HepG2 (cell line): ENCODE data around the gene ZNF22. TPM values are rescaled to one million over a fixed set of nuclear protein-coding genes. Genes with fewer than 3 reads are reported as not detected.
A peak's percentile ranks its signal among the peaks of the same experiment; 100 is the strongest.

Source experiments
- JARID2 ChIP-seq: sonication (generic); formaldehyde crosslinking; IDR thresholded peaks from 2 replicates; pipeline ENCODE4 v1.8.1; 2023; ENCODE audit warnings: missing genetic modification reagents, inconsistent platforms; ENCODE audit not compliant: insufficient replicate concordance
- JUND ChIP-seq: sonication (generic); formaldehyde crosslinking; IDR thresholded peaks from 2 replicates; pipeline ENCODE4 v1.8.0; 2022; ENCODE audit warnings: mild to moderate bottlenecking, missing genetic modification reagents
- SIN3A ChIP-seq: IDR thresholded peaks from 2 replicates; pipeline ENCODE4 v1.6.1; 2011; ENCODE audit warnings: low read depth, mild to moderate bottlenecking, control low read depth, low read length, borderline replicate concordance
- SSRP1 ChIP-seq: IDR thresholded peaks from 2 replicates; pipeline ENCODE4 v1.6.1; 2016; ENCODE audit warnings: control low read depth
- ZFP82 ChIP-seq: sonication (generic); formaldehyde crosslinking; IDR thresholded peaks from 2 replicates; pipeline ENCODE4 v1.5.1; 2020; ENCODE audit warnings: mild to moderate bottlenecking, missing genetic modification reagents, borderline replicate concordance
- ZNF180 ChIP-seq: sonication (generic); formaldehyde crosslinking; IDR thresholded peaks from 2 replicates; pipeline ENCODE4 v1.4.0; 2020; ENCODE audit warnings: low read depth, missing genetic modification reagents, borderline replicate concordance
- ZNF430 ChIP-seq: sonication (generic); formaldehyde crosslinking; IDR thresholded peaks from 2 replicates; pipeline ENCODE4 v1.9.0; 2021; ENCODE audit warnings: mild to moderate bottlenecking, missing genetic modification reagents
- ZNF678 ChIP-seq: sonication (generic); formaldehyde crosslinking; IDR thresholded peaks from 2 replicates; pipeline ENCODE4 v1.4.0; 2020; ENCODE audit warnings: mild to moderate bottlenecking, missing genetic modification reagents
- polyA plus RNA-seq, 8 experiments: library from polyadenylated mRNA; depleted of rRNA in 3 of 8; stranded (reverse) in 7 of 8; unstranded in 1 of 8; fragments of >200 nt; fragmentation: Illumina TruSeq in 4 of 8; extraction: Trizol in 4 of 8; gene quantifications; 2 replicates each; pipeline versions ENCODE4 v1.2.1 to v1.2.3, GENCODE V29; 2011 to 2016; ENCODE audit warnings: low read depth in 4 of 8, missing spikeins in 1 of 8, mixed read lengths in 1 of 8; ENCODE audit not compliant: insufficient read depth in 1 of 8
- total RNA-seq, 5 experiments: library from RNA; depleted of rRNA; stranded (reverse); fragments of >200 nt; fragmentation: Illumina TruSeq; extraction: Trizol; gene quantifications; 2 replicates each; pipeline ENCODE4 v1.2.3, GENCODE V29; 2016; ENCODE audit warnings: low read depth in 1 of 5
- TF ChIP-seq, protein P1 (sequence below): sonication (generic); formaldehyde crosslinking; conservative IDR thresholded peaks from 2 replicates; pipeline ENCODE4 v1.4.0; 2020; ENCODE audit warnings: mild to moderate bottlenecking, missing genetic modification reagents, moderate library complexity
- TF ChIP-seq, protein P2 (sequence below): sonication (generic); formaldehyde crosslinking; IDR thresholded peaks from 2 replicates; pipeline ENCODE4 v1.5.0; 2020; ENCODE audit warnings: missing genetic modification reagents, mild to moderate bottlenecking, borderline replicate concordance

Gene ZNF22
- total and polyA plus RNA-seq, 2 of the 13 experiments (the other 11 are each of a cell fraction or from before 2014, with no cell fraction given) = 0.40 to 1.3 TPM

DNA sequence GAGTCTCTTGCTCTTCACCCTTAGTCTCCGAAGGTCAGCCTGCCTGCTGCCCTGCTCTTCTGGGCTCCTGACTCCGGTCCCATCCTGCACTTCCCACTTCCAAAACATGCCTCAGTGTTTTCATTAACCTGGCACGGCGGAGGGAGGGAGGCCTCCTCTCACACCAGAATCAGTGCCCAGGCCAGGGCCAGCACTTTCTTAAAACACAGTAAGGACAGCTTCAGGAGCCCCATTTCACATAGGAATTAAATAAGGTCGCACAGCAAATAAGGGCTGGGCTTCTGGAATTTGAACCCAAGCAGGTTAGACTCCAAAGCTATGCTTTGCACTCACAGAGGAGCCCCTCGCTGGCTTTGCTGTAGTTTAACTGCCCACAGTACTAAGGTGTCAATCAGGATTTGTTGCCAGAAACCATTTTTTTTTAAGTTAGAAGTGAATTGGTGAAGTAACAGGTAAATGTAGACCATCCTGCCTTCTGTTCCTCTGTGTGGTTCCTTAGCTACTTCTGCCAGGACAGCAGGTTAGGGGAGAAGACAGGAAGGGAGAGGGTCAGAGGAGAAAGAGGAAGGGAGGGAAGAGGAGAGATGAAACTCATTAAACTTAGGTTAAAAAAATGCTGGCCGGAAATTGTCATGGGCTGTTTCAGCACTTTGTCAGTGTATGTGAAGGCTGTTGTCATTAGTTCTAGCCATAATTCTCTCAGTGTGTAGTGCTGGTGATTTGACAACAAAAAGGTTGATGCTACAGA, 40.1 kb upstream of the ZNF22 start (continued):
- TF ChIP-seq, protein P1, sequence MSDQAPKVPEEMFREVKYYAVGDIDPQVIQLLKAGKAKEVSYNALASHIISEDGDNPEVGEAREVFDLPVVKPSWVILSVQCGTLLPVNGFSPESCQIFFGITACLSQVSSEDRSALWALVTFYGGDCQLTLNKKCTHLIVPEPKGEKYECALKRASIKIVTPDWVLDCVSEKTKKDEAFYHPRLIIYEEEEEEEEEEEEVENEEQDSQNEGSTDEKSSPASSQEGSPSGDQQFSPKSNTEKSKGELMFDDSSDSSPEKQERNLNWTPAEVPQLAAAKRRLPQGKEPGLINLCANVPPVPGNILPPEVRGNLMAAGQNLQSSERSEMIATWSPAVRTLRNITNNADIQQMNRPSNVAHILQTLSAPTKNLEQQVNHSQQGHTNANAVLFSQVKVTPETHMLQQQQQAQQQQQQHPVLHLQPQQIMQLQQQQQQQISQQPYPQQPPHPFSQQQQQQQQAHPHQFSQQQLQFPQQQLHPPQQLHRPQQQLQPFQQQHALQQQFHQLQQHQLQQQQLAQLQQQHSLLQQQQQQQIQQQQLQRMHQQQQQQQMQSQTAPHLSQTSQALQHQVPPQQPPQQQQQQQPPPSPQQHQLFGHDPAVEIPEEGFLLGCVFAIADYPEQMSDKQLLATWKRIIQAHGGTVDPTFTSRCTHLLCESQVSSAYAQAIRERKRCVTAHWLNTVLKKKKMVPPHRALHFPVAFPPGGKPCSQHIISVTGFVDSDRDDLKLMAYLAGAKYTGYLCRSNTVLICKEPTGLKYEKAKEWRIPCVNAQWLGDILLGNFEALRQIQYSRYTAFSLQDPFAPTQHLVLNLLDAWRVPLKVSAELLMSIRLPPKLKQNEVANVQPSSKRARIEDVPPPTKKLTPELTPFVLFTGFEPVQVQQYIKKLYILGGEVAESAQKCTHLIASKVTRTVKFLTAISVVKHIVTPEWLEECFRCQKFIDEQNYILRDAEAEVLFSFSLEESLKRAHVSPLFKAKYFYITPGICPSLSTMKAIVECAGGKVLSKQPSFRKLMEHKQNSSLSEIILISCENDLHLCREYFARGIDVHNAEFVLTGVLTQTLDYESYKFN (CRISPR knock-in tag) = 0 out of 2 replicates have a peak, but pooled peaks have one; percentile 44
- TF ChIP-seq, protein P2, sequence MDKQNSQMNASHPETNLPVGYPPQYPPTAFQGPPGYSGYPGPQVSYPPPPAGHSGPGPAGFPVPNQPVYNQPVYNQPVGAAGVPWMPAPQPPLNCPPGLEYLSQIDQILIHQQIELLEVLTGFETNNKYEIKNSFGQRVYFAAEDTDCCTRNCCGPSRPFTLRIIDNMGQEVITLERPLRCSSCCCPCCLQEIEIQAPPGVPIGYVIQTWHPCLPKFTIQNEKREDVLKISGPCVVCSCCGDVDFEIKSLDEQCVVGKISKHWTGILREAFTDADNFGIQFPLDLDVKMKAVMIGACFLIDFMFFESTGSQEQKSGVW = no peak
- TF ChIP-seq ZNF678 = no peak
- no peak for TF ChIP-seq ZNF180 (CRISPR knock-in tag)
- TF ChIP-seq JARID2 (CRISPR knock-in tag) = no peak
- no peak for TF ChIP-seq JUND (CRISPR knock-in tag)
- no peak for TF ChIP-seq ZNF430 (CRISPR knock-in tag)
- no peak for TF ChIP-seq ZFP82 (CRISPR knock-in tag)
- TF ChIP-seq SSRP1 (CRISPR knock-in tag) = no peak
- 0 out of 2 replicates have a peak, but pooled peaks have one; percentile 44 for TF ChIP-seq SIN3A
